NOMO-1 (cell line): ENCODE data around the gene FARS2.
A peak's percentile ranks its signal among the peaks of the same experiment; 100 is the strongest.

Source experiments
- DNase-seq, 2 experiments: peaks; one replicate each; lab custom pipeline; 2025; ENCODE audit not compliant: unreplicated experiment in 2 of 2; lab: John Stamatoyannopoulos, UW

FARS2 gene

DNA sequence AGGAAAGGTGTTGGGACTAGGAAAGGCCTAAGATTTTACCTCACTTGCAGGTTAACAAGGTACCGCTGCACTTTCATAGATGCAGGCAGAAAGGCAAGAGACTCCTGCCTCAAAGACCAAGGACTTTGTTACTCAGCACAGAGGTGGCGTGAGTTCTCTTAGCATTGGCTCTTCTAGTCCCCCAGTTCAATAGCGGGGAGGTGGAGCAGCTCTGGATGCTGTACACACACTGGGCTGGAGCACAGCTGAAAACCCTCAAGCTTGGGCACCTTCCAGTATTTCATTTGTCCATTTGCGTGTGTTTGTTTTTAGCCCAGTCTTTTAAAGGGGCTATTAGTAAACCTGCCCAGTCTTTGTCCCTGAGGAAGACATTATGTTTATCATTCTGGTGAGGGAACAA, 345.2 kb downstream of the FARS2 start:
- DNase-seq = no peak

DNA sequence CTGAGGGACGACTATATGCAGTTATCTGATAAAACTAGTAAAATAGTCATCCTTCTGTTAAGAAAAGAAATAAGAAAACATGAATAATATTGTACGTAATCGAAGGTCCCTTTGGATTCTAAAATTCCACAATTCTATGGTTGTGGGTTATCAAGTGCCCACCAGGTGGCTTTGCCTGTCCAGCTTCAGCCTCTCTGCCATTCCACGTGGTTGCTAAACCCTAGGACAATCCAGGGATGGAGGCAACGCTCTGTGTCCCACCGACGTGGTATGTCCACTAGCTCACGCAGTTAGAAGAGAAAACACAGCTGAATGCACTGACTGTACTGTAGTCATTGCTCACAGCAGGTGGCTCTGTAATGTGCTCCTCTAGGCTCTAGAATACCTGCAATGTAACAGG, 349.3 kb downstream of the FARS2 start:
- no peak for DNase-seq

DNA sequence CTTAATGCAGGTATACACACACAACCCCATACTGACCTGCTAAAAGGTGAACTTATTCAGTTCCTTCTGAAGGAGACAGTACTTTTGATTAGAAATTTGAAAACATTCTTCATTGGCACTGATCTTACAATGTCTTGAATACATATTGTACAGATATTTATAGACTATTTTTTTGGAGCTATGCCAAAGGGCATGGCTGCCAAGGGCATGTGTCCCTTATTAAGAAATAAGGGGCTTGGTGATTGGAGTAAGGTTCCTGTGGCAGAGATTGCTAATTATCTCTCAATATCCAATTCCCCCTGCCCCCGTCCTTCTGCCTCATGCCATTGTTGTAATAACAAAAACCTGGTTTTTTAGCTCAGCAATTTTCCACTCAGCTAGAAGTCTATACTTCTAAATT, 355.9 kb downstream of the FARS2 start:
- no peak for DNase-seq

DNA sequence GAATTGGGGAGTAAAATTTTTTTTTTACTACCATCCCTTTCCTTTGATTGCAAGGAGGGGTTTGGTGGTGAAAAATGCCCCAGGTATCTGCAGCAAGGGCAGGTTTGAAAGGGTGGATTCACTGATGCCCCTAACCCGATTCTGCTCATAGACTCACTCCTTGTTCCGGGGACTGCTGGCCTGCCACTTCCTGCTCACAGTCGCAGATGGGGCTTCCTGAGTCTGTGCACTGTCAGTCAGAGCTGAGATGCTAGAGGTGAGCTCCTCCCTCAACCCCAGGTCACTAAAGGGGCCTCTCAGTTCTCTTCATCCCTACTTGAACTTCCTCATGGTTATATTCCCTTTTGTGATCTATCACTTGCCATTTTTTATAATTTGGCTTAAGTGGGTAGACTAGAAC, 357.9 kb downstream of the FARS2 start:
- no peak for DNase-seq

DNA sequence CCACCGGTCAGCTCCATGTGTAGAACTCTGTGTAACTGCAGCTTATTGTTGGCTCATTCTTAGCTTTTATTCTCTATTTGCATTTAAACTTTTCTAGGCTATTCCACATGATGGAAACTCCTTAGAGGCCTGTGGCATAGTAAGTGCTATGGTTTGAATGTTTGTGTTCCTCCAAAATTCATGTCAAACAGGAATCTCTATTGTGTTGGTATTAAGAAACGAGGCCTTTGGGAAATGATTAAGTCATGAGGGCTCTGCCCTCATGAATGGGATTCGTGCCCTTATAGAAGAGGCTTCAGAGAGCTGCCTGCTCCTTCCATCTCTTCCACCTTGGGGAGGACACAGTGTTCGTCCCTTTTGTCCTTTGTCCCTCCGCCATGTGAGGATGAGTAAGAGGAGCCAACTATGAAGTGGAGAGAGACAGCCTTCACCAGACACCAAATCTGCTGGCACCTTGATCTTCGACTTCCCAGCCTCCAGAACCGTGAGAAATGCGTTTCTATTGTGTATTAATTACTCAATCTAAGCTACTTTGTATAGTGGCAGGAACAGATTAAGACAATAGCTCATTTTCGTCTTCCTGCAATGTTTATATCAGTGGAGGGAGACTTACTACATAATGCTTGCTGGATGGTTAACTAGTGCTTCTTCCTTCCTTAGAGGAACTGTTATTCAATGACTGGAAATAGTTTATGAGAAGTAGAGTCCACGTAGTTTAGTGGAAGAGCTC, 361.1 kb downstream of the FARS2 start:
- no peak for DNase-seq

DNA sequence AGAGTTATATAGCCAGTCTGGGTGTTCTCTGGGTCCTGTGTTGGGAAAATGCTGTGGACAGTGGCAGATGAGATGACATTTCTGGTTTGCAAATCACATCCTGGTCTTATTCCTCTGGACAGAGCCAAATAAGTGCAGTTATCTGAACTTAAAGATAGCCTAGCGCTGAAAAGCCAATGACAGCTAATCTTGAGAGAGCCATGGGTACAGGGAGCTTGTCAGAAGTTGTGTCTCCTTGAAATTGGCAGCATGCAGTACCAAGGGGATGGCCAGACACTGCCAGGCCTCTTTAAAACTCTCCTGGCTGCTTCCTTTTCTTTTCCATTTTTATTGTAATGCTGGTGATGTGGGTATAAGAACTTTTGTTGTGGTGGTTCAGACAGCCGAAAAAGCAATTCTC, 362.5 kb downstream of the FARS2 start:
- DNase-seq = no peak

DNA sequence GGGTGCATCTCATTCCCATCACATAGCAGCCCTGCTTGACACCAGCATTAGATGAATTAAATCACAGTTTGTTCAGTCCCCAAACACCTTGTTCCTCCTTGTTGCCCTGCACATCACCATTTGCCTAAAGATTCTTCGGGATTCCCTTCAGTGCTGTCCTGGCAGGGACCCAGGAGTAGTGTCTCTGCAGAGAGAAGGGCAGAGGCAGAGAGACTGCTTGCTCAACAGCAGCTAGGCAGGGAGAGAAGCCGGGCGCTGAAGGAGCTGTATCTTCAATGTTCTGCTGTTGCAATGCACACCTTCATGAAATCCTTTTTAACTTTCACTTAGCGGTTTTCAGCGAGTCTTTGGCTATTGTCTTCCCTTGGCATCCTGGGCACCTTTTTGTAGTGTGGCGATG, 362.9 kb downstream of the FARS2 start:
- DNase-seq = no peak

DNA sequence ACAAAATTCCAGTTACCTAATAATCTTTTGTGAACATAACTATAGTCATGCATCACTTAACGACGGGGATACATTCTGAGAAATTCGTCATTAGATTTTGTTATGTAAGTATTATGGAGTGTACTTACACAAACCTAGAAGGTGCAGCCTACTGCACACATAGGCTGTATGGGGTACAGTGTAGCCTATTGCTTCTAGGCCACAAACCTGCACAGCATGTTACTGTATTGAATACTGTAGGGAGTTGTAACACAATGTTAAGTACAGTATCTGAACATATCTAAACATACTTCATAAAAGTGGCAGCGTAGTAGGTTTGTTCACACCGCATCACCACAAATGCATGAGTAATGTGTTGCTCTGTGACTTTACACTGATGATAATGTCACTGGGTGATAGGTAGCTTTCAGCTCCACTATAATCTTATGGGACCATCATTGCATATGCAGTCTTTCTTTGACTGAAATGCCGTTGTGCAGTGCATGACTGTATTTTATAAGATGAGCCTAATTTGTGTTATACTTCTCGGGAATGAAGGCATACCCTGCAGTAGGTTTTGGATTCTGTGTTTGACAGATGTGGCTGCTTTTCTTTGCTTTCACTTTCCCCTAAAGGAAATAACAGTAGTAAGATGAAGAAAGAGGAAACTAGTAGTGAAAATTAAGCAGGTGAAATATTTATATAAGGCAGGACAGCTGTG, 365.6 kb downstream of the FARS2 start:
- DNase-seq = peak in 1 of 2 experiments; percentile 12

DNA sequence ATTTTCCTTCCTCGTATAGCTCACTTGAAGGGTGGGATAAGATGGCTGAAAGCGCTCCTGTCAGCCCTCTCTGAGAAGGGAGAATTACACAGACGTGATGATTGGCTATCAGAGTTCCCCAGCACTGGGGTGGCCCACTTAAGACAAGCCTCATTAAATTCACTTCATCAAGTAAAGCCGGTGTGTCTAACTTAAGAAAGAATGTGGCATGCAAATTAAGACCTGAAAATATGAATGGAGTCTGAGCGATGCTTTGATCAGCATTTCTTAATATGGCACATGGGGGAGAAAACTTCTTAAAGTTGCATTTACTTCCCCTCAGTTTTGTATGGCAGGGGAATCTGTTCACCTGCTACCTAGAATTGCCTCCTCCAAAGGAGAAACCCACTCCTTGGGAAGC, 369.3 kb downstream of the FARS2 start:
- DNase-seq = no peak

DNA sequence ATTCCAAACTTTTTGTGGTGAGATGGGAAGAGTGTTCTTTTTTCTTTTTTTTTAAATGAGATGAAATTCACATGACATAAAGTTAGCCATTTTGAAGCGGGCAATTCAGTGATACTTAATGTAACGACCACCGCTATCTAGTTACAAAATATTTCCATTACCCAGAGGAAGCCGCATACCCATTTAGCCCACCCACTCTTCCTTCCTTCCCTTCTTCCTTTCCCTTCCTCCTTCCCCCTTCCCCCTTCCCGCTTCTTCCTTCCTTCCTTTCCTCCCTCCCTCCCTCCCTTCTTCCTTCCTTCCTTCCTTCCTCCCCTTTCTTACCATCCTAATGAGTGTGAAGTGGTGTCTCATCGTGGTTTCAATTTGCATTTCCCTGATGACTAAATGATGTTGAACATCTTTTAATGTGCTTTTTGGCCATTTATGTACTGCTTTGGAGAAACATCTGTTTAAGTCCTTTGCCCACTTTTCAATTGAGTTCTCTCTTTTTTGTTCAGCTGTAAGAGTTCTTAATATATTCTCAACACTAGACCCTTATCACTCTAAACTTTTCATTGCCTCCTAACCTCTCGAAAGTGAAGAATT, 371.1 kb downstream of the FARS2 start:
- DNase-seq = no peak

DNA sequence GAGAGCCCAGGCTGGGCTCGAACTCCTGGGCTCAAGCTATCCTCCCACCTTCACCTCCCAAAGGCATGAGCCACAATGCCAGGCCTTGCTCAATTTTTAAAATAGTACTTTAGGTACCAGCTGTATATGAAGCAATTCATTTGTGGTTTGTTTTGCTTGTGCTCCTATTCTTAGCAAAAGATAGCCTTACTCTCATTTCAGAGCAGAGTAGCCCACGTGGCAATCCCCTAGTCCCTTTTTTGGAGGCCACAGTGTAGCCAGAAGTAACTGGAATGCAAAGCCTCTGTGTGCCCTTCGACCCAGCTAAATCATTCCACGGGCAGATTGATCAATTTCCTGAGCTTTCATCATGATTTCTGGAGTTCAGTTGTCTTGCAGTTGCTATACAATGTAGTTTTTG, 373.2 kb downstream of the FARS2 start:
- DNase-seq = peak; percentile 22 to 46

DNA sequence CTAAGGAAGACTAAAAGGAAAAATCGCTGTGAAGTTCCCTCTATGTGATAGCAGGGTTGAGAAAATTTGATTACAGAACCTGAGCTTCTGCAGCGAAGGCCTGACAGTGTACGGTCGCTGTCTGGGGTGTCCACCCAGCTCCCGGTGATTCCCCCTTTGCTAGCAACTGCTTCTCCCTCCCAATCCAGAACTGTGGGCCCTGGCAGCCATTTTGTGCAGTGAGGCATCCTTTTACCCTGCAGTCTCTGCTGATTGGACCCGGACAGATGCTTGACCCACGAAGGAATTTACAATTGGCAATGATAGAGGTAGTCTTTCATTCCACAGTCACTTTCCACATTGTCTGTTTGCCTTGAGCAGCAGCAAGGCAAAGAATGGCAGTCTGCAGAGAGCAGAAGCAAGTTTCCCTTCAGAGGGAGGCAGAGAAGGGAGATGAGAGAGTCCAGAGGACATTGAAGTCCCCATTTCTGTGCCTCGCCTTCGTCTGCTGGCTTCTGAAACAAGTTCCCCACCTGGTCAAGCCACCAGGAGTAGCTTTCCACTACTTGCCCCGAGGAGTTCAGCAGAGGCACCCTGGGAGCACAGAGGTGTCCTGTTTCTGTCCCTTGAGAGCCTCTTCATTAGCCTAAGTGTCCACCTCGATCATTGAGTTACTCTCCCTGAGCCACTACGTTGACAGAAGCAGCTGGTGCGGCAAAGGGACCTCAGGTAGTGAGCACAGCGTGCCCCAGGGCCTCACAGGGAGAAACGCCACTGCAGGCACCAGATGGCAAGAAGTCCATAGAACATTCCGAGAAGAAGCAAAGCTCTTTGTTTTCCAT, 375.1 kb downstream of the FARS2 start:
- DNase-seq = no peak

DNA sequence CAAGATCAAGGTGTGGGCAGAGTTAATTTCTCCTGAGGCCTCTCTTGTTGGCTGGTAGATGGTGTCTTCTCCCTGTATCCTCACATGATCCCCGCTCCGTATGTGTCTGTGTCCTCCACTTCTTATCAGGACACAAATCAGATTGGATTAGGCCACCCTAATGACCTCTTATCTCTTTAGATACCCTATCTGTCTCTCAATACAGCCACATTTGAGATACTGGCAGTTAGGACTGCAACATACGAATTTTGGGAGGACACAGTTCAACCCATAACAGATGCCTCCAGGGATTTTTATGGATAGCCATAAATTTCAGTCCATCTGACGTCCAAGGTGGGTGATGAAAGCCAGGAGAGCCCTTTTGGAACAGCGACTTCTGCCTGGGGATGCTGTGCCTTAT, 376.4 kb downstream of the FARS2 start:
- no peak for DNase-seq

DNA sequence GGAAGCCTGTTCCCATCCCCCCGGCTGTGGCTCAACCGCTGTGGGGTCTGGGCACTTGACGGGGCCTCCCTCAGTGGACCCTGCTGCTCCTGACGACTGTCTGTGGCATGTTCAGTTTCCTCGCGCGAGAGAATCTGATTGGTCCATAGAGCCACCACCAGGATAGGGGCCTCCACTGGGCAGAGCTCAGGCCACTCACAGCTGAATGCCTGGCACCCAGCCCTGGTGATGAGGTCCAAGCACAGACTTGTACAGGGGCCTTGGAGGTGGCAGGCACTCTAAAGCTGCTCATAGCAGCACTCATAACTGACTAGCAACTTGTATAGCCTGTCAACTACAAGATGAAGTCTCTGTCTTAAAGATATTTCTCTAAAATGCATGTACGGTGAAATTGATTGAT, 377.4 kb downstream of the FARS2 start:
- no peak for DNase-seq

DNA sequence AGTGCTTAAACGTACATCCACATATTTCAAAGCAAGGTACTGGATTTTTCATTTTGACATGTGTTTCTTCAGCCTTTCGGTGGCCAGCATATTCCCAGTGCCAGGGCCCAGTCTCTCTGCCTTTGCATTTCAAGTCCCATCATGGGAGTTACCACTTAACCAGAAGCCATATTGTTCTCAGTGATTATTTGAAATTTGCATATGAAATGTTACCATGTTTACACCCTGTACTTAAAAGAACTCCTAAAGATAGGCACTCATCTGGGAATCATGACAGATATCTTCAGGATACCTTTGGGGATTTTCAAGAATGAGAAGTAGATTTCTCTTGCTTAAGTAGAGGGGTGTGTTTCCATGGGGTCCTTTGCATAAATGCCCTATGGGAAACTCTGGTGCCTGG, 377.9 kb downstream of the FARS2 start:
- DNase-seq = no peak

DNA sequence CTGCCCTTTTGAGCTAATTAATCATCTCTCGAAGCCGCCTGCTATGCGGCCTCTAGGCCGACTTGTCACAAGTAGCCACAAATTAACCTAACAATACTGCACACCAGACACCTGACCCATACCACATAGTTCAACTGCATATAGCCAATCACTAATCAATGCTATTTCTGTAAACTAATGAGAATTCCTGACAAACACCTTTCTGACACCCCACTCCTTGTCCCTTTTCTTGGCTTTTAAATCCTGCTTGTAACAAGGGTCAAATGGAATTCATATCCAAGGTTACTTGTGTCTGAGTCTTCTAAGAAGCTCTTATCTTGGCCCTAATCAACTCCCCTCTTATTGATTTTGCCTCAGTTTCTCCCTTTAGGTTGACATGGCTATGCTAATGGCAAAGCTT, 379.3 kb downstream of the FARS2 start:
- DNase-seq = no peak

DNA sequence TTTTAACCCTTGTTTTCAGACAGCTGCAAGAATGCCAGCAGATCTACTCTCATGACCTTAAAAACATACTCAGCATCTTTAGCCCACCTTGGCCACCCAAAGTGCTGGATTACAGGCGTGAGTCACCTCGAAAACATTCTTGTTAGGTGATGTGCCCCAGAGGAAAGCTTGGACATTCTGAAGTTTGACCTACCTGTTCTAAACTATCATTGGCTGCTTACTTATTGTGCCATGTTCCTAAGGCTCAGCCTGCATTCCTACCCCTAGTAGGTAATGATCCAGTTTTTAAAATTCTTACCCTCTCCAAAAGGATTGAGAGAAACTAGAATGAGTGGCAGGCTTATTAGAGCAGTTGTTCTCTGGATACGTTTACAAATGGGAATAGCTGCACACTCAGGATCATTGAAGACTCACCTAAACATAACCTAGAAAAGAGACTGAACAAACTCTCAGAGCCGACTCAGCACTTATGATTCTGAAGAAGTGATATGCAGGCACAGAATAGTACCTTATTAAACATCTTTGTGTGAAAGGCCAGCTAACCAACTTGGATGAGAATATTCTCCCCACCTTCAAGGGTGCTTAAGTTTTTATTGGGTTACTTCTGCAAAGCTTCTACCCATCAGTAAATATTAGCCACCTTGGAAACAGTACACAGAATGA, 383.3 kb downstream of the FARS2 start:
- no peak for DNase-seq

DNA sequence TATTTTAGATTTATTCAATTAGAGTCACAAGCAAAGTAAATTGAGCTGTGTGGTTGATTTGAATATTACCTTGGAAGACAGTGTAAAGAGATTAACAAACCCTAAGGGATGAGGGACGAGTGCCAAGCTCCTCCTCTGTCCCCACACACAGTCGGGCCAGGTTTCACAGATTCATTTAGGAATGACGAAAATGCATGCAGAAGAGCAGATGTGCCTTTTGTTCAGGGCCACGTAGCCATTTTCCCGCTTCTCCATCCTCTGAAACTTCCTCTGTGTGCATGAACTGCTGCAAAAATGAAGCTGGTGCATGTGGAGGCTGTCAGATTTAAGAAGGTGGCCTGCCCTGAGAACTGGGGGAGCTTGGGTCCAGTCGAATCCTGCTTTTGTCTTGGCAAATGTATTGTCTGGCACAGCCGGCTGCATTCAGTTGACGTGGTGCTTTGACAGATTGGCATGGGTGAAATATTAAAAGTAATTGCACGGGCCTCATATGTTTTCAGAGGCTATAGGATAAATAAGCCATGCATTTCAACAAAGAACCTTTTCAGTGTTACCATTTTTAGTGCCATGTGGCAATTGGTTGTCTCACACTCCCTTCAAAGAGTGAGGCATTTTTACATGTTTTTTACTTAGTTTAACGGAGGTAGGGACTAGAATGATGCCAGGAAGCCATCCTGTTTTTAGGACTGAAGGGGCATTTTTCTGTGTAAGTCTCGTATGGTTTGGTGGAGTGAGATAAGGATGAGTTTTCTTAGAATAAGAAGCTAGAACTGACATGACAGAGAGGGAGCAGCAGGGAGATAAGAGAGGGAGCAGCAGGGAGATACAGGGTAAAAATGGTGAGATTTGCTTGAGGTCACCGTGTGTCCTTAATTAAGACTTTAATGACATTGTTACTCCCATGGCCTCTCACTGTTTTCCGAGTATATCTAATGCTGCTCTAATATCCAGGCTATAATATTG, 384.3 kb downstream of the FARS2 start:
- no peak for DNase-seq

DNA sequence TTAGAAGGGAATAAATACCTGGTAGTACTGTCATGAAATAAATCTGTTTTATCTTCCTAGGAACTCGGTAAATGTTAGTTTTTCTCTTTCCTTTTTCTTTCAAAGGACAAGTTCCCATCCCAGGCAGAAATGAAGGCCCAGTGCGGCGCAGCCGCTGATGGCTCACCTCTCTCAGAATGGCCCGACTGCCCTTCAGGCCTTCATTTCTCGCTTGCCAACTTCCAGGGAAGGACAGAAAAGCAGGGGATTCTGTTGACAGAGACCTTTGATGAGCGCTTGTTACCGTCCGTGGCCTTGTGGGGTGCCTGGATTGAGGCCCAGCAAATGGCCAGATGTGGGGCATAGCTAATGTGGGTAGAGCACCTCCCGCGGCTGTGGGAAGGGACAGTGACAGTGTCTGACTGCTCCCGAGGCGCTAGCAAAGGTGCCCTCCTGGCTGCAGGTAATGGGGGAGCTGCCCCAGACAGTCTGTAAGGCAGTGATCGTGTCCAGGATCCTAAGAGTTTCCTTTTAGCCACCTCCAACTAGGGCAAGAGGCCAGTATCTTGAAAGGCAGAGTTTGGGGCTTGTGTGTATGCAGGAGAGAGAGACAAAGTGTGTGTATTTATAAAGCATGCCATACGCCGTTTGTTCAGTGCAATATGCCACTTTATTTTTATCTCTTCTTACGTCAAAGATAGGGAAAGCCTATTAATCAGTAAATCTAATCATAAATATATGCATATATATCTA, 391.3 kb downstream of the FARS2 start:
- no peak for DNase-seq
